CD4-positive, alpha-beta T cell treated with Interleukin-15 for 1 hour (primary cell): ENCODE data around the gene RBM44.

Source experiments
- DNase-seq: peaks from one replicate; pipeline ENCODE4 v3.0.0-alpha.2; 2020

RBM44 gene

DNA sequence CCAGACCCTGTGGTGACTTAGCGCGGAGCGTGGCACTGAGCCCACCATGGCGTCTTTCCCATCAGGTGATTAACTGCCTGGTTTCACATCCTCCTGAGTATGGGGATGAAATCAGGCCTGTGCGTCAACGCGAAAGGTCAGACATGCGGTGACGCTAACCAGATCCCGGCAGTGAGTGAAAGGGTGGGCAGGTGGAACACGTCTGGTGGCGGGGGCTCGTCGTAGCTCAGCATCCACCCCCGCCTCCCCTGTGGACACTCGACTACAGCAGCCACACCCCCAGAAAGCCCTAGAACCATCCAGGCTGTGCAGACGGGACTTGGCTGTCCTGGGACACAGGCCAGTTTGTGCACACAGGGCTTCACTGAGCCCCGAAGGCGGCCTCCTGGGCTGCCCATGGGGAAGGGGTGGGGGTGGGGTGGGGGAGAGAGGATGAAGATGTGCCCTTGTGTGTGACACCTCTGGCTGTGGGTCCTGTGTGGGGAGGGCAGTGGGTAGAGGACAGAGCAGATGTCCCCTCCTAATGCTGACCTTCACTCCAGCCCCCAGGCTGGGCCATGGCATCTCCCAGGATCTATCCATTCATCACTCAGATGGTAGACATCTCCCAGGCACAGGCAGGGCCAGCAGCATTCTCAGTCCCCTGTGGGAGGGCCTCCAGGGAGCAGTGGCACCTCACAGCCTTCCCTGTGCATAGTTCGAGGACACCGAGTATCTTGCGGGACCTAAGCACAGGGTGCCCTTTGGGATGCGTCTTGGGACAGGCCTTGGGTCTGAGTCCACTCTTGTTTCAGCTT lies 88.3 kb downstream of the RBM44 start:
- peak; percentile 11 for DNase-seq

DNA sequence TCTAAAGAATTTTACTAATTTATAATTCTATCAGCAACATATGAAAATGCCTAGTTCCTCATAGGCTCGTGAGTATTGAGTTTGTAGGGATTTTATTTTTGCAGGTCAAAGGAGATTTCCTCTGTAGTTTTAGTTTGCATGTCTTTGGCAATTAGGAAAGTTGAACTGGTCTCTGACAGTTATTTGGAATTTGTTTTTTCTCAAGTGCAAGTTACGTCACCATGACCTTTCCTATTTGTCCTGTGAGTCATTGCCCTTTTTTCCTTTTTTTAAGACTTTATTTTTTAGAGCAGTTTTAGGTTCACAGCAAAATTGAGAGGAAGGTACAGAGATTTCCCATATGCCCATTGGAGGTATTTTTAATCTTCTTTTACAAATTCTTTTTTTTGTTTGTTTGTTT lies 89.8 kb downstream of the RBM44 start:
- DNase-seq: no peak

DNA sequence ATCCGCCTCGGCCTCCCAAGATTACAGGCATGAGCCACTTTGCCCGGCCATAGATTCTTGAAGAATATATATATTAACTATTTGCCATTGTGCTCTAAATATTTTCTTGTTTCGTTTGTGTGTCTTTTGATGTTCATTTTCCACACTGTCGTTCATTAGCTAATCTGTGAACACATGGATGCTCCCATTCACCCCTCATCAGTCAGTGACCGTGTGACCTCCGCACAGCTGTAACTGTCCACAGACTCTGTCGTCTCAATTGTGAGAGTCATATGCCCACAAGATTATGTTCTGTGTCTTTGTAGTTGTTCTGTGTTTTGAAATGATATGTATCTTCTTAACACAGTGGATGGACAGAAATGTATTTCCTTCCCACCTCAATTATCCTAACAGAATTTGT lies 90.4 kb downstream of the RBM44 start:
- no peak for DNase-seq

DNA sequence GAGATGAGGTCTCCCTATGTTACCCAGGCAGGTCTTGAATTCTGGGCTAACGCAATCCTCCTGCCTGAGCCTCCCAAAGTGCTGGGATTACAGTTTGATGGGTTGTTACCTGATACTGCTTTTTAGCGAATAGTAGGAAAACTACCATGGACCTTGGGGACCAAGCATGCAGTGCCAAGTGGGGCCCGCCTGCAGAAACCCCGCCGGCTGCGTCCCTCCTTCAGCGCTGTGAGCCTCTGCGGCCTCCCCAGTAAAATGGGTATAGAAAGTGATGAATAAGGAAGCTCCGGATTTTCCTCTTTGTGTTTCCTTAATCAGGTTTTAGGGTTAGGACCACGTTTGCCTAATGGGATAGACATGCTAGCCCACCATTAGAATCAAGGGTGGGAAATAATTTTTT lies 91.2 kb downstream of the RBM44 start:
- no peak for DNase-seq
